H1 (cell line): ENCODE results near the gene SLIT3. TPM values are rescaled to one million over a fixed set of nuclear protein-coding genes. Genes with fewer than 3 reads are reported as not detected.

ENCODE experiments used
- CTCF ChIA-PET: fragments of 300-600 bp; sonication (Branson Sonifier 250); formaldehyde crosslinking; loops from one replicate; lab custom pipeline; 2021; ENCODE audit not compliant: partially characterized antibody; lab: Charles Lee
- POLR2A ChIA-PET: fragments of 300-600 bp; sonication (Branson Sonifier 250); formaldehyde crosslinking; loops from one replicate; lab custom pipeline; 2021; ENCODE audit warnings: inconsistent platforms; ENCODE audit not compliant: partially characterized antibody; lab: Charles Lee
- DNase-seq, 2 experiments: peaks; one replicate each; pipeline versions ENCODE4 v3.0.0 to v3.0.0-alpha.2; 2010 to 2022; ENCODE audit warnings: low spot score in 2 of 2, low read depth in 1 of 2, mixed read lengths in 1 of 2
- FAIRE-seq: peaks from 2 replicates; lab custom pipeline; 2011; peaks lifted over from hg19 to GRCh38; lab: Jason Lieb, UNC
- H2AFZ ChIP-seq: 2 replicates; pipeline ENCODE4 v1.8.1; 2012; ENCODE audit warnings: low read length, inconsistent platforms
- H2AK5ac ChIP-seq: 2 replicates; pipeline ENCODE4 v1.6.1; 2013; ENCODE audit warnings: low read depth, low read length
- H2BK120ac ChIP-seq: replicated peaks from 2 replicates; pipeline ENCODE3; 2013; ENCODE audit warnings: low read depth, low read length, inconsistent platforms
- H2BK12ac ChIP-seq: 2 replicates; pipeline ENCODE4 v1.6.1; 2013; ENCODE audit warnings: low read depth, low read length
- H2BK15ac ChIP-seq: 2 replicates; pipeline ENCODE4 v1.6.1; 2013; ENCODE audit warnings: low read length
- H2BK20ac ChIP-seq: 2 replicates; pipeline ENCODE4 v1.6.1; 2013; ENCODE audit warnings: low read length
- H2BK5ac ChIP-seq: 2 replicates; pipeline ENCODE4 v1.6.1; 2013; ENCODE audit warnings: low read depth, low read length
- H3K14ac ChIP-seq: 2 replicates; pipeline ENCODE4 v1.6.1; 2013; ENCODE audit warnings: inconsistent platforms; ENCODE audit not compliant: insufficient read length
- H3K18ac ChIP-seq: 2 replicates; pipeline ENCODE4 v1.6.1; 2013; ENCODE audit warnings: low read length; ENCODE audit errors: extremely low read depth
- H3K23ac ChIP-seq: 2 replicates; pipeline ENCODE4 v1.6.1; 2013; ENCODE audit warnings: inconsistent platforms; ENCODE audit not compliant: insufficient read length
- H3K23me2 ChIP-seq: 2 replicates; pipeline ENCODE4 v1.6.1; 2013; ENCODE audit warnings: low read depth, low read length
- H3K27ac ChIP-seq: 2 replicates; pipeline ENCODE4 v1.6.1; 2011; ENCODE audit warnings: low read depth, low read length, inconsistent platforms
- H3K27me3 ChIP-seq, 4 experiments: replicated peaks in 1 of 4; 1 replicate in 1 of 4; 2 replicates in 3 of 4; pipeline versions ENCODE4 v1.6.1 to v1.8.1; 2011 to 2013; ENCODE audit warnings: low read length in 3 of 4, mild to moderate bottlenecking in 3 of 4, inconsistent platforms in 2 of 4, mixed read lengths in 2 of 4, moderate library complexity in 1 of 4; ENCODE audit not compliant: control insufficient read depth in 3 of 4, insufficient read depth in 3 of 4; ENCODE audit errors: extremely low read depth in 1 of 4
- H3K36me3 ChIP-seq, 4 experiments: 2 replicates each; pipeline versions ENCODE4 v1.6.1 to v1.8.1; 2011 to 2013; ENCODE audit warnings: mild to moderate bottlenecking in 4 of 4, low read length in 3 of 4, moderate library complexity in 2 of 4, control low read depth in 1 of 4, inconsistent platforms in 1 of 4; ENCODE audit not compliant: insufficient read depth in 4 of 4, control insufficient read depth in 2 of 4
- H3K4ac ChIP-seq: replicated peaks from 2 replicates; pipeline ENCODE3; 2013; ENCODE audit warnings: low read length, low read depth, mixed read lengths, inconsistent platforms; ENCODE audit not compliant: insufficient read length
- H3K4me1 ChIP-seq, 4 experiments: replicated peaks in 1 of 4; 1 replicate in 1 of 4; 2 replicates in 3 of 4; pipeline versions ENCODE4 v1.6.1 to v1.8.1; 2011 to 2013; ENCODE audit warnings: low read length in 3 of 4, inconsistent platforms in 2 of 4, mixed read lengths in 1 of 4; ENCODE audit not compliant: insufficient read depth in 4 of 4, control insufficient read depth in 3 of 4
- H3K4me2 ChIP-seq, 2 experiments: 2 replicates each; pipeline versions ENCODE4 v1.6.1 to v1.8.1; 2011 to 2013; ENCODE audit warnings: low read depth in 2 of 2, low read length in 2 of 2, control low read depth in 1 of 2, inconsistent platforms in 1 of 2, mild to moderate bottlenecking in 1 of 2; ENCODE audit not compliant: insufficient read depth in 1 of 2
- H3K4me3 ChIP-seq, 4 experiments: fragments of 200-600, 300-600 bp in 1 of 4; sonication (generic), shearing (Covaris generic), sonication (Bioruptor Twin) in 1 of 4; 2 replicates each; pipeline versions ENCODE4 v1.5.1 to v1.8.1; 2011 to 2016; ENCODE audit warnings: low read length in 4 of 4, low read depth in 3 of 4, control low read depth in 2 of 4, inconsistent platforms in 2 of 4, mild to moderate bottlenecking in 2 of 4, mixed read lengths in 1 of 4, moderate library complexity in 1 of 4; ENCODE audit not compliant: insufficient read depth in 2 of 4; ENCODE audit errors: extremely low read depth in 1 of 4
- H3K56ac ChIP-seq: replicated peaks from 2 replicates; pipeline ENCODE3; 2013; ENCODE audit warnings: low read depth, mild to moderate bottlenecking, mixed read lengths, low read length, inconsistent platforms; ENCODE audit not compliant: insufficient read length
- H3K79me1 ChIP-seq: 2 replicates; pipeline ENCODE4 v1.6.1; 2013; ENCODE audit warnings: low read depth, low read length, control low read depth
- H3K79me2 ChIP-seq, 2 experiments: 2 replicates each; pipeline versions ENCODE4 v1.6.1 to v1.8.1; 2012 to 2013; ENCODE audit warnings: low read length in 2 of 2, mild to moderate bottlenecking in 2 of 2, inconsistent platforms in 1 of 2; ENCODE audit not compliant: insufficient read depth in 2 of 2, control insufficient read depth in 1 of 2
- H3K9ac ChIP-seq, 4 experiments: replicated peaks in 1 of 4; 1 replicate in 1 of 4; 2 replicates in 3 of 4; pipeline versions ENCODE4 v1.6.1 to v1.8.1; 2011 to 2013; ENCODE audit warnings: low read depth in 3 of 4, low read length in 3 of 4, control low read depth in 2 of 4, mild to moderate bottlenecking in 2 of 4, moderate library complexity in 2 of 4, inconsistent platforms in 1 of 4; ENCODE audit errors: extremely low read depth in 1 of 4
- H3K9me3 ChIP-seq, 2 experiments: 2 replicates each; pipeline versions ENCODE4 v1.6.1 to v1.8.1; 2012 to 2013; ENCODE audit warnings: mild to moderate bottlenecking in 2 of 2, moderate library complexity in 2 of 2, control low read depth in 1 of 2, inconsistent platforms in 1 of 2, low read depth in 1 of 2, low read length in 1 of 2, mixed read lengths in 1 of 2; ENCODE audit not compliant: insufficient read depth in 2 of 2
- H4K20me1 ChIP-seq, 2 experiments: replicated peaks in 1 of 2; 2 replicates each; pipeline versions ENCODE3 to v1.8.1; 2011 to 2013; ENCODE audit warnings: inconsistent platforms in 2 of 2, low read length in 2 of 2, mild to moderate bottlenecking in 1 of 2; ENCODE audit not compliant: insufficient read depth in 2 of 2, control insufficient read depth in 1 of 2
- H4K5ac ChIP-seq: 2 replicates; pipeline ENCODE4 v1.6.1; 2013; ENCODE audit warnings: low read length, low read depth, mixed read lengths, inconsistent platforms; ENCODE audit not compliant: insufficient read length
- H4K8ac ChIP-seq: 2 replicates; pipeline ENCODE4 v1.8.0; 2013; ENCODE audit warnings: mild to moderate bottlenecking, moderate library complexity, low read length, inconsistent platforms; ENCODE audit not compliant: insufficient read depth; ENCODE audit errors: extremely low read depth
- H4K91ac ChIP-seq: replicated peaks from 2 replicates; pipeline ENCODE3; 2013; ENCODE audit warnings: low read length, mixed read lengths, inconsistent platforms; ENCODE audit not compliant: insufficient read length
- BACH1 ChIP-seq: IDR thresholded peaks from 2 replicates; pipeline ENCODE4 v1.6.1; 2012; ENCODE audit warnings: low read length, improper control_type of control experiment
- GABPA ChIP-seq: IDR thresholded peaks from 2 replicates; pipeline ENCODE4 v1.6.1; 2011; ENCODE audit warnings: mild to moderate bottlenecking, low read length, moderate library complexity, borderline replicate concordance; ENCODE audit not compliant: insufficient read depth
- KDM4A ChIP-seq: IDR thresholded peaks from one replicate; pipeline ENCODE4 v1.7.1; 2012; ENCODE audit warnings: low read depth, mild to moderate bottlenecking, moderate library complexity, low read length, inconsistent platforms; ENCODE audit not compliant: severe bottlenecking
- RAD21 ChIP-seq, 2 experiments: IDR thresholded peaks in 1 of 2; conservative IDR thresholded peaks in 1 of 2; 2 replicates each; pipeline ENCODE4 v1.6.1; 2011; ENCODE audit warnings: low read depth in 2 of 2, low read length in 2 of 2, improper control_type of control experiment in 1 of 2, inconsistent platforms in 1 of 2, mild to moderate bottlenecking in 1 of 2, moderate library complexity in 1 of 2
- RBBP5 ChIP-seq: IDR thresholded peaks from 2 replicates; pipeline ENCODE4 v1.7.1; 2012; ENCODE audit warnings: low read depth, mild to moderate bottlenecking, inconsistent platforms, low read length, moderate library complexity, borderline replicate concordance
- RNF2 ChIP-seq: fragments of 200-900, 300-1000 bp; sonication (generic); IDR thresholded peaks from 2 replicates; pipeline ENCODE4 v1.7.1; 2016; ENCODE audit warnings: borderline replicate concordance, low read depth, mild to moderate bottlenecking, antibody characterized with exemption, low read length; ENCODE audit not compliant: poor library complexity, severe bottlenecking; ENCODE audit errors: missing control alignments
- TAF7 ChIP-seq: optimal IDR thresholded peaks from 2 replicates; pipeline ENCODE3; 2011; ENCODE audit warnings: low read depth, mild to moderate bottlenecking, inconsistent platforms, low read length, moderate library complexity, borderline replicate concordance
- TEAD4 ChIP-seq: IDR thresholded peaks from 2 replicates; pipeline ENCODE4 v1.6.1; 2012; ENCODE audit warnings: low read depth, low read length, inconsistent platforms, mixed read lengths
- ZNF274 ChIP-seq: IDR thresholded peaks from 2 replicates; pipeline ENCODE4 v1.7.0; 2012; ENCODE audit warnings: low read length, borderline replicate concordance; ENCODE audit errors: extremely low read depth
- WGBS, 2 experiments: shearing (Covaris generic) in 1 of 2; methylation state at CpG; one replicate each; pipeline versions ENCODE4 v1.1.6 to v1.1.7; 2013 to 2015; ENCODE audit warnings: low lambda C conversion rate in 2 of 2, mixed read lengths in 2 of 2, inconsistent platforms in 1 of 2, low coverage in 1 of 2, missing lambda C conversion rate in 1 of 2; ENCODE audit not compliant: insufficient replicate concordance in 2 of 2, insufficient coverage in 1 of 2, insufficient read length in 1 of 2; ENCODE audit errors: extremely low coverage in 1 of 2, missing lambda C conversion rate in 1 of 2; 5-methylcytosine and 5-hydroxymethylcytosine counted together
- polyA plus RNA-seq, 7 experiments: library from polyadenylated mRNA; depleted of rRNA in 3 of 7; stranded (reverse) in 5 of 7; unstranded in 2 of 7; fragments of >200 nt in 5 of 7; fragments of 200-250 nt in 2 of 7; gene quantifications; 1 replicate in 5 of 7; 2 replicates in 1 of 7; 4 replicates in 1 of 7; pipeline versions ENCODE4 v1.2.1 to v1.2.3, GENCODE V29; 2011 to 2013; ENCODE audit warnings: missing spikeins in 2 of 7, mixed read lengths in 2 of 7
- total RNA-seq: library from RNA; stranded (reverse); fragmentation: NEBNext Ultra II Directional; extraction: Animal tissue kit (Norgen Biotek cat#: 25700); gene quantifications from 2 replicates; pipeline ENCODE4 v1.2.1, GENCODE V29; 2021
- TF ChIP-seq, protein P1 (sequence below), 3 experiments: IDR thresholded peaks; 1 replicate in 2 of 3; 2 replicates in 1 of 3; pipeline versions ENCODE4 v1.5.1 to v1.6.1; 2011; ENCODE audit warnings: low read length in 3 of 3, mild to moderate bottlenecking in 3 of 3, inconsistent platforms in 2 of 3, low read depth in 1 of 3, moderate library complexity in 1 of 3; ENCODE audit not compliant: insufficient read depth in 1 of 3; ENCODE audit errors: control extremely low read depth in 1 of 3

SLIT3 gene
- total and polyA plus RNA-seq, 2 of the 8 experiments (the other 6 are each of a cell fraction or from before 2014, with no cell fraction given) = 1.1 to 1.2 TPM

DNA sequence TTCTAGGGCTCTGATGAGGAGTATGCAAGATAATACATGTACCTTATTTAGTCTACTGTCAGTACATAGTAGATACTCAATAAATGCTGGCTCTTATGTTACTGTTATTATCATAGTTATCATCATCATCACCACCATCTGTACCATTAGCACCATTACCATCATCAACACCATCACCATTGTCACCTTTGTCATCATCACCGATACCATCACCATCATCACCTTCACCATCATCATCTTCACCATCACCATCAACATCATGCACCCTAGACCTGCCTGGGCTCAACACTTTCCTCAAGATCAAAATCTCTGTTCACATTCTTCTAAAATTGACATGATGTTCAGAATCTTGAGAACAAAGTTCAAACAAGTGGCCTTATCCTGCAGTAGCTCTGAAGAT is 595.6 kb downstream of the SLIT3 start:
- 86% methylated on average over 1 of the region's 1 CpG; no CpG with 5 or more reads in 1 of the 2 experiments for WGBS, 2 experiments
- Histone ChIP-seq H3K4me2 (no peak overlapping the region), H3K27me3 (no peaks in the 10 kb centered on the region), H4K91ac (no peak overlapping the region), H3K4ac (no peak overlapping the region), H3K79me1 (no peaks in the 10 kb centered on the region), H3K79me2 (no peaks in the 10 kb centered on the region), H3K23me2 (peaks cover 2% of the 10 kb centered on the region; the same call in 1 of the 2 replicates), H4K8ac (no peak overlapping the region), H3K18ac (no peak overlapping the region), H2BK15ac (no peak overlapping the region), H2BK12ac (no peak overlapping the region), H4K20me1 (peaks cover 0 to 3% of the 10 kb centered on the region in 2 experiments), H2BK5ac (no peak overlapping the region), H2BK120ac (no peak overlapping the region), H3K4me3 (no peak overlapping the region), H3K36me3 (no peaks in the 10 kb centered on the region), H3K23ac (no peak overlapping the region), H2AFZ (no peak overlapping the region), H3K27ac (no peak overlapping the region), H3K9me3 (no peaks in the 10 kb centered on the region), H2BK20ac (no peak overlapping the region), H3K56ac (no peak overlapping the region), H3K9ac (no peak overlapping the region), H3K4me1 (no peaks in the 10 kb centered on the region), H3K14ac (no peak overlapping the region), H4K5ac (no peak overlapping the region), H2AK5ac (no peak overlapping the region)
- FAIRE-seq (no peak), DNase-seq (no peak)
- ChIA-PET POLR2A (interaction anchor here (0.7 kb wide), 1 partner anchor 26 kb away, joined by 3 read pairs; no protein-coding TSS in a partner anchor), CTCF (interaction anchor here (0.7 to 5.9 kb wide), 20 partner anchors 13 to 876 kb away, joined by 3 to 89 read pairs (median 8); no protein-coding TSS in a partner anchor)
- TF ChIP-seq BACH1 (no peak), RNF2 (no peak), RAD21 (IDR thresholded peaks at IDR 0.05 in 1 of 2, conservative IDR thresholded peaks at IDR 0.05 in 1 of 2; ENCODE audit: low read depth in 2 of 2, low read length in 2 of 2) (no peak), RBBP5 (no peak), KDM4A (no peak), TAF7 (no peak), ZNF274 (no peak), TEAD4 (no peak), GABPA (no peak)
- TF ChIP-seq, protein P1, sequence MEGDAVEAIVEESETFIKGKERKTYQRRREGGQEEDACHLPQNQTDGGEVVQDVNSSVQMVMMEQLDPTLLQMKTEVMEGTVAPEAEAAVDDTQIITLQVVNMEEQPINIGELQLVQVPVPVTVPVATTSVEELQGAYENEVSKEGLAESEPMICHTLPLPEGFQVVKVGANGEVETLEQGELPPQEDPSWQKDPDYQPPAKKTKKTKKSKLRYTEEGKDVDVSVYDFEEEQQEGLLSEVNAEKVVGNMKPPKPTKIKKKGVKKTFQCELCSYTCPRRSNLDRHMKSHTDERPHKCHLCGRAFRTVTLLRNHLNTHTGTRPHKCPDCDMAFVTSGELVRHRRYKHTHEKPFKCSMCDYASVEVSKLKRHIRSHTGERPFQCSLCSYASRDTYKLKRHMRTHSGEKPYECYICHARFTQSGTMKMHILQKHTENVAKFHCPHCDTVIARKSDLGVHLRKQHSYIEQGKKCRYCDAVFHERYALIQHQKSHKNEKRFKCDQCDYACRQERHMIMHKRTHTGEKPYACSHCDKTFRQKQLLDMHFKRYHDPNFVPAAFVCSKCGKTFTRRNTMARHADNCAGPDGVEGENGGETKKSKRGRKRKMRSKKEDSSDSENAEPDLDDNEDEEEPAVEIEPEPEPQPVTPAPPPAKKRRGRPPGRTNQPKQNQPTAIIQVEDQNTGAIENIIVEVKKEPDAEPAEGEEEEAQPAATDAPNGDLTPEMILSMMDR (IDR thresholded peaks at IDR 0.05; ENCODE audit: control extremely low read depth in 1 of 3, insufficient read depth in 1 of 3, low read depth in 1 of 3, low read length in 3 of 3) = no peak
